Measurements from ENCODE around the gene ADAMTS6.

The ADAMTS6 gene

GRCh38 chr5:65355301-65355700, 126.4 kb downstream of the ADAMTS6 start:
- no peak for DNase-seq (ENCODE audit: extremely low spot score)
- CTCF ChIA-PET = no interaction called here
- TF ChIP-seq PKNOX1 (IDR thresholded peaks at IDR 0.05) = no peak
- no peak for TF ChIP-seq FOXM1 (IDR thresholded peaks at IDR 0.05; ENCODE audit: borderline replicate concordance)
- POLR2A ChIA-PET = no interaction called here

GRCh38 chr5:65341835-65342234, 139.9 kb downstream of the ADAMTS6 start:
- CTCF ChIA-PET = interaction anchor here (0.7 kb wide), 1 partner anchor 853 kb away, joined by 3 read pairs; no protein-coding TSS in a partner anchor
- DNase-seq (ENCODE audit: extremely low spot score) = no peak
- no peak for TF ChIP-seq SUZ12 (IDR thresholded peaks at IDR 0.05)
- TF ChIP-seq NFRKB (IDR thresholded peaks at IDR 0.05) = no peak
- TF ChIP-seq ARNT (IDR thresholded peaks at IDR 0.05) = no peak
- POLR2A ChIA-PET = no interaction called here

- DNase-seq (ENCODE audit: extremely low spot score) = no peak
- ChIA-PET CTCF (no interaction called here), POLR2A (no interaction called here)
- TF ChIP-seq ARNT (IDR thresholded peaks at IDR 0.05) (no peak), LEF1 (IDR thresholded peaks at IDR 0.05; ENCODE audit: borderline replicate concordance) (no peak), HDGF (IDR thresholded peaks at IDR 0.05; ENCODE audit: borderline replicate concordance) (no peak), PKNOX1 (IDR thresholded peaks at IDR 0.05) (no peak), BHLHE40 (IDR thresholded peaks at IDR 0.05; ENCODE audit: borderline replicate concordance) (no peak), FOXK2 (IDR thresholded peaks at IDR 0.05) (no peak), FOXM1 (IDR thresholded peaks at IDR 0.05; ENCODE audit: borderline replicate concordance) (no peak), FOXA1 (IDR thresholded peaks at IDR 0.05) (no peak), ELF4 (IDR thresholded peaks at IDR 0.05) (no peak), TARDBP (IDR thresholded peaks at IDR 0.05) (no peak)
Observed at GRCh38 chr5:65338606-65339151, 143.0 kb downstream of the ADAMTS6 start.

GRCh38 chr5:65334077-65334476, 147.6 kb downstream of the ADAMTS6 start:
- POLR2A ChIA-PET = no interaction called here
- DNase-seq (ENCODE audit: extremely low spot score) = peak; percentile 16
- TF ChIP-seq FOXK2 (IDR thresholded peaks at IDR 0.05) = no peak
- no peak for TF ChIP-seq PKNOX1 (IDR thresholded peaks at IDR 0.05)
- TF ChIP-seq ARNT (IDR thresholded peaks at IDR 0.05) = no peak
- no peak for TF ChIP-seq TARDBP (IDR thresholded peaks at IDR 0.05)
- no peak for TF ChIP-seq CTBP1 (IDR thresholded peaks at IDR 0.05; ENCODE audit: borderline replicate concordance)
- no peak for TF ChIP-seq SP1 (IDR thresholded peaks at IDR 0.05)
- no peak for TF ChIP-seq L3MBTL2 (conservative IDR thresholded peaks at IDR 0.05)
- no peak for TF ChIP-seq HDGF (IDR thresholded peaks at IDR 0.05; ENCODE audit: borderline replicate concordance)
- TF ChIP-seq BHLHE40 (IDR thresholded peaks at IDR 0.05; ENCODE audit: borderline replicate concordance) = no peak
- no peak for TF ChIP-seq ELF4 (IDR thresholded peaks at IDR 0.05)
- CTCF ChIA-PET = no interaction called here

GRCh38 chr5:65332591-65332990, 149.1 kb downstream of the ADAMTS6 start:
- ChIA-PET POLR2A (no interaction called here), CTCF (interaction anchor here (0.7 kb wide), 1 partner anchor 25 kb away, joined by 3 read pairs; no protein-coding TSS in a partner anchor)
- TF ChIP-seq NFRKB (IDR thresholded peaks at IDR 0.05) (no peak), FOXA1 (IDR thresholded peaks at IDR 0.05) (no peak), SP1 (IDR thresholded peaks at IDR 0.05) (no peak), CTBP1 (IDR thresholded peaks at IDR 0.05; ENCODE audit: borderline replicate concordance) (no peak), ELF4 (IDR thresholded peaks at IDR 0.05) (no peak), BHLHE40 (IDR thresholded peaks at IDR 0.05; ENCODE audit: borderline replicate concordance) (no peak), ARNT (IDR thresholded peaks at IDR 0.05) (no peak), FOXM1 (IDR thresholded peaks at IDR 0.05; ENCODE audit: borderline replicate concordance) (no peak), HDGF (IDR thresholded peaks at IDR 0.05; ENCODE audit: borderline replicate concordance) (no peak), PKNOX1 (IDR thresholded peaks at IDR 0.05) (no peak), LEF1 (IDR thresholded peaks at IDR 0.05; ENCODE audit: borderline replicate concordance) (no peak), TARDBP (IDR thresholded peaks at IDR 0.05) (no peak), FOXK2 (IDR thresholded peaks at IDR 0.05) (no peak), L3MBTL2 (conservative IDR thresholded peaks at IDR 0.05) (no peak), SUZ12 (IDR thresholded peaks at IDR 0.05) (no peak), ZNF384 (IDR thresholded peaks at IDR 0.05) (no peak)
- DNase-seq (ENCODE audit: extremely low spot score) = no peak

- ChIA-PET CTCF (no interaction called here), POLR2A (no interaction called here)
- TF ChIP-seq SUZ12 (IDR thresholded peaks at IDR 0.05) (no peak), ZNF384 (IDR thresholded peaks at IDR 0.05) (no peak), HDGF (IDR thresholded peaks at IDR 0.05; ENCODE audit: borderline replicate concordance) (no peak), SP1 (IDR thresholded peaks at IDR 0.05) (no peak), CTBP1 (IDR thresholded peaks at IDR 0.05; ENCODE audit: borderline replicate concordance) (no peak), TARDBP (IDR thresholded peaks at IDR 0.05) (no peak), NFRKB (IDR thresholded peaks at IDR 0.05) (no peak), PKNOX1 (IDR thresholded peaks at IDR 0.05) (no peak), FOXM1 (IDR thresholded peaks at IDR 0.05; ENCODE audit: borderline replicate concordance) (no peak), ELF4 (IDR thresholded peaks at IDR 0.05) (no peak), ARNT (IDR thresholded peaks at IDR 0.05) (no peak), LEF1 (IDR thresholded peaks at IDR 0.05; ENCODE audit: borderline replicate concordance) (no peak), L3MBTL2 (conservative IDR thresholded peaks at IDR 0.05) (no peak), FOXA1 (IDR thresholded peaks at IDR 0.05) (no peak), FOXK2 (IDR thresholded peaks at IDR 0.05) (no peak), BHLHE40 (IDR thresholded peaks at IDR 0.05; ENCODE audit: borderline replicate concordance) (no peak)
- DNase-seq (ENCODE audit: extremely low spot score) = no peak
Observed at GRCh38 chr5:65329266-65329665, 152.5 kb downstream of the ADAMTS6 start.
